Trophoblast cell (in vitro differentiated cells and primary cell): ENCODE results near the gene ADH1C.

Experiments
- DNase-seq, 2 donors: peaks; one replicate each; pipeline ENCODE4 v3.0.0-alpha.2; 2016
- H2AFZ ChIP-seq: 2 replicates; pipeline ENCODE4 v1.6.1; 2013; ENCODE audit warnings: low read length, moderate library complexity, mild to moderate bottlenecking; ENCODE audit not compliant: insufficient read depth, poor library complexity
- H2AK5ac ChIP-seq: 2 replicates; pipeline ENCODE4 v1.6.1; 2013; ENCODE audit warnings: mild to moderate bottlenecking, low read length
- H2BK120ac ChIP-seq: 2 replicates; pipeline ENCODE4 v1.6.1; 2013; ENCODE audit warnings: low read length, mild to moderate bottlenecking, moderate library complexity; ENCODE audit not compliant: insufficient read depth, poor library complexity
- H2BK12ac ChIP-seq: 2 replicates; pipeline ENCODE4 v1.6.1; 2013; ENCODE audit warnings: mild to moderate bottlenecking, low read length, moderate library complexity
- H2BK5ac ChIP-seq: 2 replicates; pipeline ENCODE4 v1.6.1; 2013; ENCODE audit warnings: low read length, low read depth, moderate library complexity, mild to moderate bottlenecking; ENCODE audit not compliant: poor library complexity
- H3K14ac ChIP-seq: 2 replicates; pipeline ENCODE4 v1.6.1; 2013; ENCODE audit warnings: mild to moderate bottlenecking, low read length
- H3K18ac ChIP-seq: 2 replicates; pipeline ENCODE4 v1.6.1; 2013; ENCODE audit warnings: mild to moderate bottlenecking, low read length
- H3K23ac ChIP-seq: 2 replicates; pipeline ENCODE4 v1.6.1; 2013; ENCODE audit warnings: low read length
- H3K27ac ChIP-seq: 2 replicates; pipeline ENCODE4 v1.5.1; 2013; ENCODE audit warnings: low read depth, mild to moderate bottlenecking, inconsistent platforms, low read length, moderate library complexity
- H3K27me3 ChIP-seq: 2 replicates; pipeline ENCODE4 v1.6.1; 2013; ENCODE audit warnings: inconsistent platforms, mild to moderate bottlenecking, low read length, moderate library complexity; ENCODE audit not compliant: insufficient read depth
- H3K36me3 ChIP-seq, 2 experiments: 1 replicate in 1 of 2; 2 replicates in 1 of 2; pipeline ENCODE4 v1.6.1; 2013; ENCODE audit warnings: low read length in 2 of 2, mild to moderate bottlenecking in 2 of 2, moderate library complexity in 1 of 2; ENCODE audit not compliant: insufficient read depth in 2 of 2, control insufficient read depth in 1 of 2
- H3K4ac ChIP-seq: 2 replicates; pipeline ENCODE4 v1.6.1; 2013; ENCODE audit warnings: low read depth, mild to moderate bottlenecking, low read length, moderate library complexity
- H3K4me1 ChIP-seq, 2 experiments: 1 replicate in 1 of 2; 2 replicates in 1 of 2; pipeline ENCODE4 v1.6.1; 2013; ENCODE audit warnings: low read length in 2 of 2, mild to moderate bottlenecking in 2 of 2, moderate library complexity in 1 of 2; ENCODE audit not compliant: insufficient read depth in 2 of 2, control insufficient read depth in 1 of 2
- H3K4me2 ChIP-seq: 2 replicates; pipeline ENCODE4 v1.6.1; 2013; ENCODE audit warnings: inconsistent platforms, mild to moderate bottlenecking, low read length, moderate library complexity
- H3K4me3 ChIP-seq: 2 replicates; pipeline ENCODE4 v1.5.1; 2013; ENCODE audit warnings: mild to moderate bottlenecking, low read depth, low read length, inconsistent platforms
- H3K79me1 ChIP-seq: one replicate; pipeline ENCODE4 v1.6.1; 2013; ENCODE audit warnings: low read length
- H3K79me2 ChIP-seq: 2 replicates; pipeline ENCODE4 v1.6.1; 2013; ENCODE audit warnings: low read length, mild to moderate bottlenecking; ENCODE audit not compliant: control insufficient read depth, insufficient read depth, poor library complexity
- H3K9ac ChIP-seq: 2 replicates; pipeline ENCODE4 v1.6.1; 2013; ENCODE audit warnings: mild to moderate bottlenecking, low read length
- H3K9me3 ChIP-seq: 2 replicates; pipeline ENCODE4 v1.6.1; 2013; ENCODE audit warnings: low read depth, mild to moderate bottlenecking, control low read depth, inconsistent platforms, low read length; ENCODE audit not compliant: insufficient read depth
- H4K12ac ChIP-seq: 2 replicates; pipeline ENCODE4 v1.6.1; 2013; ENCODE audit warnings: low read depth, mild to moderate bottlenecking, low read length, moderate library complexity
- H4K8ac ChIP-seq: 2 replicates; pipeline ENCODE4 v1.6.1; 2013; ENCODE audit warnings: low read depth, mild to moderate bottlenecking, low read length, moderate library complexity
- H4K91ac ChIP-seq: one replicate; pipeline ENCODE4 v1.6.1; 2013; ENCODE audit warnings: low read depth, mild to moderate bottlenecking, low read length, moderate library complexity
- WGBS: extraction: QIAGEN DNeasy Blood & Tissue Kit; methylation state at CpG from one replicate; pipeline ENCODE4 v1.1.7; 2013; ENCODE audit warnings: missing lambda C conversion rate; ENCODE audit not compliant: insufficient read length, insufficient coverage; ENCODE audit errors: extremely low coverage; 5-methylcytosine and 5-hydroxymethylcytosine counted together

Gene ADH1C

DNA sequence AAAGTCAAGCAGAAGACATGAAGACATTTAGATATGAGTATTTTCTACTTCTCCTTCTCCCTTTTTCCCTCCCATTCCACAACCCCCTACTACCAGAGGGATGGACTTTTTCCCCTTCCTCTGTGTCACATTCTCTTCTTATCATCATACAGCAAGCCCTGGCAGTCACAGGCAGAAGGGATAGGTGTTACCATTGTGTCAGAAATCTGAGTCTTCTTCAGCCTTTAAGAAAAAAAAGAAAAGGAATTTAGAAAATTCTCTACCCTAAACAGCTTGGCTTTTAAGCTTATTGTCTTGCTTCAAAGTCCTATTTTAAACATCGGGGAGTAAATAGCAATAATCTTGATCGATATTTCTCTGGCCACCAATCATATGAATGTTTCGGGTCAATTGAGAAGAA is 30.9 kb upstream of the ADH1C start:
- no peak for DNase-seq
- H3K9ac ChIP-seq, result no peak overlapping the region
- H3K27me3 ChIP-seq, result no peaks in the 10 kb centered on the region
- no peaks in the 10 kb centered on the region for H3K9me3 ChIP-seq
- no peak overlapping the region for H4K91ac ChIP-seq
- H3K27ac ChIP-seq, result no peak overlapping the region
- no peak overlapping the region for H3K14ac ChIP-seq
- H3K79me1 ChIP-seq, result no peaks in the 10 kb centered on the region
- no peak overlapping the region for H3K18ac ChIP-seq
- no peaks in the 10 kb centered on the region for H3K36me3 ChIP-seq
- H2BK12ac ChIP-seq, result no peak overlapping the region
- H3K4me1 ChIP-seq, result no peaks in the 10 kb centered on the region
- WGBS, result no CpG with 5 or more reads among the region's 3 CpGs
- no peak overlapping the region for H3K23ac ChIP-seq
- H3K4ac ChIP-seq, result no peak overlapping the region
- no peak overlapping the region for H2BK5ac ChIP-seq
- no peak overlapping the region for H3K4me3 ChIP-seq
- no peak overlapping the region for H2AK5ac ChIP-seq
- H3K4me2 ChIP-seq, result no peak overlapping the region
- H2AFZ ChIP-seq, result no peak overlapping the region
- H4K8ac ChIP-seq, result no peak overlapping the region
- H3K79me2 ChIP-seq, result no peaks in the 10 kb centered on the region
- H2BK120ac ChIP-seq, result no peak overlapping the region
- no peak overlapping the region for H4K12ac ChIP-seq

DNA sequence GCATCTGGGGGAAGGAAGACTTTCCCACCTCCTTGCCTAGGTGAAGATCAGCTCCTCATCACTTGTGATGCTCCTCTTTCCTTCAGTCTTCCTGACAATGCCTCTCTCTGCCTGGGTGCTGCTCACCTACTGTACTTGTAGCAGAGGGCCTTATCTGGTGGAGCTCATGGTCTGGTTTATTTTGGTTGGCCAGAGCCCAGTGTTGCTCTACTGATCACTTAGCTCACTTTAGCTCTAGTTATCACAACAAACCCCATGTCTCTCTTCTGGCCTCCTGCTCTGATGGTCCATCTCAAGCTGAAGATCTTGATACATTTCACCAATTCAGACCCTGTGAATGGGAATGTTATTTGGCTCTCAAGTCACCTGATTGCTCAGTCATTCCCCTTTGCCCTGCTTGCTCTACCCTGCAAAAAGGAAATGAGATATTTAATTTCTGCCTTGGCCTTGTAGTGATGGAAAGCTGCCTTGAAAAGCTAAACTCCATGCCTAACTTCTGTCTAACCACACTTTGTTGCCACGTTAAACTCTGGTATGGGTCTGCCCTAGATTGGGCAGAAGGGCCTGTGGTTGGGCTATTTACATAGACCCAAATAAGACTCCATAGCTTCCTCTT is 30.3 kb upstream of the ADH1C start:
- Histone ChIP-seq H3K27ac (no peak overlapping the region), H2AFZ (no peak overlapping the region), H3K79me2 (no peaks in the 10 kb centered on the region), H3K23ac (no peak overlapping the region), H4K91ac (no peak overlapping the region), H3K36me3 (no peaks in the 10 kb centered on the region), H2AK5ac (no peak overlapping the region), H3K27me3 (no peaks in the 10 kb centered on the region), H3K4ac (no peak overlapping the region), H3K9ac (no peak overlapping the region), H3K79me1 (no peaks in the 10 kb centered on the region), H4K12ac (no peak overlapping the region), H3K4me2 (no peak overlapping the region), H4K8ac (no peak overlapping the region), H3K9me3 (no peaks in the 10 kb centered on the region), H3K14ac (no peak overlapping the region), H2BK120ac (no peak overlapping the region), H2BK12ac (no peak overlapping the region), H3K4me3 (no peak overlapping the region), H2BK5ac (no peak overlapping the region), H3K18ac (no peak overlapping the region), H3K4me1 (no peaks in the 10 kb centered on the region)
- no CpG with 5 or more reads among the region's 1 CpG for WGBS
- no peak for DNase-seq

DNA sequence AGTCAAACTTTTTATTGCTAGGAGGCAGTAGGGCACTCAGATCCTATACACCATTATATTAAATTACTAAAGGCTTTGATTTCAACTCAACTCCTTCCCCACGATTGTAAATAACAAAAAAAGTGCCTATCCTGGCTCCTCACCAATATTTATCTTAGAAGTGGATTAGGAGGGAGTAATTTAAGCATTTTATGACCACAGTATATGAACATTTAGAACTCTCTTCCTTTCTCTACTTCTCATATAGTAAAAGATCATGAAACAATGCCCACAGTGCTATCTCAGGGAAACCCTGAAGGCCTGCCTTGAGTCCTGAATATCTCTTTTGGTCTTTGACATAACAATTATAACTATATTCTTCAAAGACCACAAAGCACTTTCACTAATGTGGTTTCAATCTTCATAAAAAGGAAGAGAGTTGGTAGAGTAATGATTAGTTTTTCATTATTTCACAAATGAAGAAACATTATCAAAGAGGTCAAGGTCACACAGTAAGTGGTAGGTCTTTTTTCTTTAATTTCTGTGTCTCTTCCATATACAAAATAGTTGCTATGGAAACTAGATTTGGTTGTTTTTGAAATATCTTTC is 29.1 kb upstream of the ADH1C start:
- no peak overlapping the region for H4K12ac ChIP-seq
- H3K4me3 ChIP-seq, result no peak overlapping the region
- no peaks in the 10 kb centered on the region for H3K79me1 ChIP-seq
- H2BK12ac ChIP-seq, result no peak overlapping the region
- H3K14ac ChIP-seq, result no peak overlapping the region
- WGBS, result no CpG with 5 or more reads among the region's 1 CpG
- DNase-seq, result no peak
- H3K23ac ChIP-seq, result no peak overlapping the region
- H4K91ac ChIP-seq, result no peak overlapping the region
- no peaks in the 10 kb centered on the region for H3K4me1 ChIP-seq
- H3K18ac ChIP-seq, result no peak overlapping the region
- no peak overlapping the region for H4K8ac ChIP-seq
- H2AK5ac ChIP-seq, result no peak overlapping the region
- H3K9ac ChIP-seq, result no peak overlapping the region
- H3K9me3 ChIP-seq, result no peaks in the 10 kb centered on the region
- H3K79me2 ChIP-seq, result no peaks in the 10 kb centered on the region
- no peak overlapping the region for H3K4ac ChIP-seq
- H2BK120ac ChIP-seq, result no peak overlapping the region
- H3K27me3 ChIP-seq, result no peaks in the 10 kb centered on the region
- no peak overlapping the region for H3K4me2 ChIP-seq
- no peak overlapping the region for H3K27ac ChIP-seq
- no peak overlapping the region for H2AFZ ChIP-seq
- H3K36me3 ChIP-seq, result no peaks in the 10 kb centered on the region
- H2BK5ac ChIP-seq, result no peak overlapping the region

DNA sequence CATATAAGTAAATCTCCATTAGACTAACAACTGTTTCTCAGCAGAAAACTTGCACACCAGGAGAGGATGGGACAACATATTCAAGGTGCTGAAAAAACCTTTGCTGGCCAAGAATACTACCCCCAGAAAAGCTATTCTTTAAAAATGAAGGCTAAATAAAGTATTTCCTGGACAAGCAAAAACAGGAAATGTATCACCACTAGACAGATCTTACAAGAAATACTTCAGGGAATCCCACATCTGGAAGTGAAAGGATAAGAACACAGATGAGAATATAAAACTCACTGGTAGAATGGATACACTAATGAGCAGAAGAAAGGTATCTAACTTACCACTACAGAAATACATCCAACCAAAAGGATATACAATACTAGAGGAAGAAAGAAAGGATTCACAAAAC is 27.0 kb upstream of the ADH1C start:
- no peaks in the 10 kb centered on the region for H3K9me3 ChIP-seq
- H3K18ac ChIP-seq, result no peak overlapping the region
- no peak overlapping the region for H3K4me2 ChIP-seq
- H2BK12ac ChIP-seq, result no peak overlapping the region
- H3K79me2 ChIP-seq, result no peaks in the 10 kb centered on the region
- no peaks in the 10 kb centered on the region for H3K27me3 ChIP-seq
- H2AK5ac ChIP-seq, result no peak overlapping the region
- DNase-seq, result no peak
- H2BK120ac ChIP-seq, result no peak overlapping the region
- H3K9ac ChIP-seq, result no peak overlapping the region
- no peak overlapping the region for H3K27ac ChIP-seq
- H3K4ac ChIP-seq, result no peak overlapping the region
- H3K4me1 ChIP-seq, result no peaks in the 10 kb centered on the region
- no peak overlapping the region for H2BK5ac ChIP-seq
- H3K36me3 ChIP-seq, result peaks cover 0 to 1% of the 10 kb centered on the region in 2 experiments
- no peak overlapping the region for H4K8ac ChIP-seq
- H4K91ac ChIP-seq, result no peak overlapping the region
- no peak overlapping the region for H3K23ac ChIP-seq
- no peak overlapping the region for H3K14ac ChIP-seq
- H2AFZ ChIP-seq, result no peak overlapping the region
- H3K4me3 ChIP-seq, result no peak overlapping the region
- no peaks in the 10 kb centered on the region for H3K79me1 ChIP-seq
- H4K12ac ChIP-seq, result no peak overlapping the region
